Esophagus mucosa (tissue), 1 donor: ENCODE measurements around the gene FGD2. TPM values are rescaled to one million over a fixed set of nuclear protein-coding genes. Genes with fewer than 3 reads are reported as not detected.

Source experiments
- ATAC-seq: fragments of 200-7000 bp; cut with Tn5 transposase; one replicate; pipeline ENCODE4 v1.9.1; 2020
- total RNA-seq: library from RNA; stranded (reverse); gene quantifications from one replicate; pipeline ENCODE4 v1.2.4, GENCODE V29; 2023
- donor health status: DM: yes; HTN: yes; CAD: no.

The FGD2 gene
- total RNA-seq, 1 donor from 2014 or later, result 9.8 TPM

- ATAC-seq, result peak; percentile 68
Measured at GRCh38 chr6:37059344-37060194, 54.1 kb downstream of the FGD2 start.

GRCh38 chr6:37060195-37060559 lies 54.7 kb downstream of the FGD2 start:
- ATAC-seq, result no peak

- ATAC-seq, result no peak
Measured at GRCh38 chr6:37061157-37061804, 55.8 kb downstream of the FGD2 start.

GRCh38 chr6:37062424-37062823 lies 57.0 kb downstream of the FGD2 start:
- ATAC-seq, result no peak

GRCh38 chr6:37068356-37069270 lies 63.2 kb downstream of the FGD2 start:
- ATAC-seq, result no peak

- no peak for ATAC-seq
Measured at GRCh38 chr6:37069639-37070038, 64.2 kb downstream of the FGD2 start.

- no peak for ATAC-seq
Measured at GRCh38 chr6:37072526-37072925, 67.1 kb downstream of the FGD2 start.

- peak; percentile 66 for ATAC-seq
Measured at GRCh38 chr6:37074053-37074827, 68.8 kb downstream of the FGD2 start.

- ATAC-seq, result no peak
Measured at GRCh38 chr6:37077191-37077904, 71.9 kb downstream of the FGD2 start.

- peak; percentile 66 for ATAC-seq
Measured at GRCh38 chr6:37077905-37078296, 72.4 kb downstream of the FGD2 start.

Other genes with a start within 250 kb of the FGD2 start
- 1.00 TPM for gene CPNE5, start 166.2 kb upstream of the FGD2 start, total RNA-seq
- 25.5 TPM for gene PPIL1, start 130.9 kb upstream of the FGD2 start, total RNA-seq
- 33.6 TPM for gene C6orf89, start 119.7 kb upstream of the FGD2 start, total RNA-seq
- gene PI16, start 50.9 kb upstream of the FGD2 start, total RNA-seq, result 0.20 TPM
- gene MTCH1, start 19.5 kb upstream of the FGD2 start, total RNA-seq, result 88.0 TPM
- gene PIM1, start 164.5 kb downstream of the FGD2 start, total RNA-seq, result 194 TPM